ENCODE results near the gene PNMA8B. TPM values are rescaled to one million over a fixed set of nuclear protein-coding genes. Genes with fewer than 3 reads are reported as not detected.

Gene PNMA8B
- total RNA-seq, 1 experiment from 2014 or later = not detected

- CTCF ChIA-PET = interaction anchor here (0.8 kb wide), 1 partner anchor 11 kb away, joined by 5 read pairs; no protein-coding TSS in a partner anchor
- DNase-seq = no peak
- H3K4me1 Mint-ChIP-seq (ENCODE audit: low read depth, unreplicated experiment) = peaks cover 7% of the 10 kb centered on the region
- intact Hi-C loops (cut with micrococcal nuclease; ENCODE audit: unreplicated experiment) = no loop called here
- no TSS peak for BruUV-seq (replicated peaks)
- no peak overlapping the region for H3K4me3 Mint-ChIP-seq (ENCODE audit: low read depth, unreplicated experiment)
- H3K27ac Mint-ChIP-seq (ENCODE audit: unreplicated experiment) = no peak overlapping the region
- no peak for TF ChIP-seq CTCF (IDR thresholded peaks at IDR 0.05; ENCODE audit: unreplicated experiment)
- peaks cover 48% of the 10 kb centered on the region for H3K27me3 Mint-ChIP-seq (ENCODE audit: unreplicated experiment)
- no peaks in the 10 kb centered on the region for H3K36me3 Mint-ChIP-seq (ENCODE audit: insufficient read depth, unreplicated experiment)
- peaks cover 5% of the 10 kb centered on the region for H3K9me3 Mint-ChIP-seq (ENCODE audit: low read depth, unreplicated experiment)
Measured at GRCh38 chr19:46447824-46448223, 47.8 kb downstream of the PNMA8B start.

DNA sequence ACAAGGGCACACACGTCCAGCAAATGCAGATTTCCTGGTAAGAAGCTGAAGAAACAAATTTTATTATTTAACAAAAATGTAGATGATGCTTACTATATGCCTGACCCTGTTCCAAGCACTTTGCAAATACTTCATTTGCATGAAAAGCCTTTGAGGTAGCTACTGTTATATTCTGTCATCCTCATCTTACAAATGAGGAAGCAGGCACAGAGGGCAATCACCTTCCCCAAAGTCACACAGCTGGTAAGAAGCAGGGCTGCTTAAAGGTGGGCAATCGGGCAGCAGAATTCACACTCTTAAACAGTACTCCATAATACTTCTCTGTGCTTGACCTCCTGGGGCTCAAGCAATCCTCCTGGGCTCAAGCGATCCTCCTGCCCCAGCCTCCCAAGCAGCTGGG is 48.7 kb downstream of the PNMA8B start:
- CTCF ChIA-PET = interaction anchor here (0.8 kb wide), 1 partner anchor 10 kb away, joined by 5 read pairs; no protein-coding TSS in a partner anchor
- no peak for DNase-seq
- Mint-ChIP-seq H3K4me1 (ENCODE audit: low read depth, unreplicated experiment) (peaks cover 10% of the 10 kb centered on the region), H3K9me3 (ENCODE audit: low read depth, unreplicated experiment) (peaks cover 5% of the 10 kb centered on the region), H3K36me3 (ENCODE audit: insufficient read depth, unreplicated experiment) (no peaks in the 10 kb centered on the region), H3K27me3 (ENCODE audit: unreplicated experiment) (peaks cover 43% of the 10 kb centered on the region), H3K27ac (ENCODE audit: unreplicated experiment) (no peak overlapping the region), H3K4me3 (ENCODE audit: low read depth, unreplicated experiment) (no peak overlapping the region)
- intact Hi-C loops (cut with micrococcal nuclease; ENCODE audit: unreplicated experiment) = no loop called here
- no TSS peak for BruUV-seq (replicated peaks)
- TF ChIP-seq CTCF (IDR thresholded peaks at IDR 0.05; ENCODE audit: unreplicated experiment) = no peak

GRCh38 chr19:46446021-46446420 is 49.6 kb downstream of the PNMA8B start:
- CTCF ChIA-PET = interaction anchor here (0.9 kb wide), 1 partner anchor 14 kb away, joined by 3 read pairs; no protein-coding TSS in a partner anchor
- no peak for TF ChIP-seq CTCF (IDR thresholded peaks at IDR 0.05; ENCODE audit: unreplicated experiment)
- Mint-ChIP-seq H3K4me3 (ENCODE audit: low read depth, unreplicated experiment) (no peak overlapping the region), H3K9me3 (ENCODE audit: low read depth, unreplicated experiment) (peaks cover 5% of the 10 kb centered on the region), H3K27me3 (ENCODE audit: unreplicated experiment) (peaks cover 34% of the 10 kb centered on the region), H3K27ac (ENCODE audit: unreplicated experiment) (no peak overlapping the region), H3K36me3 (ENCODE audit: insufficient read depth, unreplicated experiment) (no peaks in the 10 kb centered on the region), H3K4me1 (ENCODE audit: low read depth, unreplicated experiment) (peaks cover 10% of the 10 kb centered on the region)
- no TSS peak for BruUV-seq (replicated peaks)
- DNase-seq = no peak
- intact Hi-C loops (cut with micrococcal nuclease; ENCODE audit: unreplicated experiment) = no loop called here

DNA sequence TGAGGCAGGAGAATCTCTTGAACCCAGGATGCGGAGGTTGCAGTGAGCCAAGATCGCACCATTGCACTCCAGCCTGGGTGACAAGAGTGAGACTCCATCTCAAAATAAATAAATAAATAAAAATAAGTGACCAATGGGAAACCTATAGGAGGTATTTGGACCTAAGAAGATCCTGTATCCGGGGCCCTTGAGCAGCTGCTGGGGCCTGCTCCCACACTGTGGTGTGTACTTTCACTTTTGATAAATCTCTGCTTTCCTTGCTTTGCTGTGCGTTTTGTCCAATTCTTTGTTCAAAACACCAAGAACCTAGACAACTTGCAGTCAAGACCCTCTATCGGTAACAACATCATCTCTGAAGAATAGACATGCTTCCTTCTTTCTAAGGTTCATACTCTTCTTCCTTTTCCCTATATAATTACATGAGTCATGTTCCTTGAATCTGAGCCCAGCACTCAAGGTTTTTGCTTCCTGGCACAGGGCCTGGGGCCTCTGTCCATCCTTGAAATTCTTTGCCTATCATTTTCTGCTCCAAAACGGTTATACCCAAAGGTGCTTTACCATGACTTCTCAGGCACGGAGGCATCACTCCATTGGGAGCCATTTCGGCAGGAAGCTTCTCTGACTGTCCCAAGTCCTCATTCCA is 52.7 kb downstream of the PNMA8B start:
- CTCF ChIA-PET = no interaction called here
- TF ChIP-seq CTCF (IDR thresholded peaks at IDR 0.05; ENCODE audit: unreplicated experiment) = no peak
- BruUV-seq (replicated peaks) = no TSS peak
- Mint-ChIP-seq H3K27me3 (ENCODE audit: unreplicated experiment) (peaks cover 18% of the 10 kb centered on the region), H3K27ac (ENCODE audit: unreplicated experiment) (no peak overlapping the region), H3K9me3 (ENCODE audit: low read depth, unreplicated experiment) (no peaks in the 10 kb centered on the region), H3K4me3 (ENCODE audit: low read depth, unreplicated experiment) (no peak overlapping the region), H3K4me1 (ENCODE audit: low read depth, unreplicated experiment) (peaks cover 10% of the 10 kb centered on the region), H3K36me3 (ENCODE audit: insufficient read depth, unreplicated experiment) (no peaks in the 10 kb centered on the region)
- intact Hi-C loops (cut with micrococcal nuclease; ENCODE audit: unreplicated experiment) = no loop called here
- peak; percentile 35 for DNase-seq
